HCT116 (cell line): ENCODE measurements around the gene CUBN. TPM values are rescaled to one million over a fixed set of nuclear protein-coding genes. Genes with fewer than 3 reads are reported as not detected.

Experiments
- ATAC-seq: fragments of 200-7000 bp; cut with Tn5 transposase; 2 replicates; pipeline ENCODE4 v1.9.1; 2020; ENCODE audit warnings: mild to moderate bottlenecking, moderate library complexity
- BruUV-seq: library from RNA; stranded (reverse); fragments of 400-500 nt; replicated peaks from 2 replicates; lab custom pipeline; 2021; lab: Mats Ljungman, UMichigan
- CTCF ChIA-PET: fragments of 300-600 bp; sonication (Branson Sonifier 250); formaldehyde crosslinking; loops from one replicate; lab custom pipeline; 2021; ENCODE audit warnings: antibody characterized with exemption; lab: Charles Lee
- POLR2A ChIA-PET: fragments of 300-600, 350-600 bp; sonication (Branson Sonifier 250); formaldehyde crosslinking; loops from one replicate; lab custom pipeline; 2021; ENCODE audit warnings: antibody characterized with exemption; lab: Charles Lee
- RAD21 ChIA-PET, 2 experiments: fragments of 300-600 bp; sonication (Branson Sonifier 250); formaldehyde crosslinking; loops; one replicate each; lab custom pipeline; 2023; ENCODE audit warnings: low total read pairs in 2 of 2; ENCODE audit not compliant: uncharacterized antibody in 2 of 2, unreplicated experiment in 2 of 2, low non-redundant PET in 1 of 2; lab: Charles Lee
- DNase-seq: peaks from one replicate; pipeline ENCODE4 v3.0.0-alpha.2; 2010; ENCODE audit warnings: low read depth, low spot score
- H2AFZ ChIP-seq: fragments of 200-600 bp; shearing (Covaris generic), sonication (generic); 2 replicates; pipeline ENCODE4 v1.6.1; 2017; ENCODE audit warnings: low read depth, mixed run types, mixed read lengths, antibody characterized with exemption, low read length; ENCODE audit not compliant: poor library complexity, severe bottlenecking
- H3K27ac ChIP-seq: 2 replicates; pipeline ENCODE4 v1.5.1; 2012; ENCODE audit warnings: low read depth, low read length
- H3K27me3 ChIP-seq: fragments of 200-600 bp; sonication (generic); 2 replicates; pipeline ENCODE4 v1.6.1; 2016; ENCODE audit warnings: mixed run types, low read length, mixed read lengths; ENCODE audit not compliant: insufficient read depth
- H3K36me3 ChIP-seq, 2 experiments: fragments of 200-500 bp in 1 of 2; fragments of 200-600 bp in 1 of 2; sonication (Bioruptor generic) in 1 of 2; sonication (generic) in 1 of 2; 2 replicates each; pipeline versions ENCODE4 v1.5.1 to v1.6.1; 2014 to 2016; ENCODE audit warnings: low read length in 2 of 2, inconsistent platforms in 1 of 2, mixed read lengths in 1 of 2, mixed run types in 1 of 2; ENCODE audit not compliant: insufficient read depth in 2 of 2, control insufficient read depth in 1 of 2
- H3K4me1 ChIP-seq, 2 experiments: fragments of 200-600 bp in 1 of 2; sonication (generic) in 1 of 2; 2 replicates each; pipeline versions ENCODE4 v1.5.1 to v1.6.1; 2012 to 2017; ENCODE audit warnings: low read length in 2 of 2, inconsistent platforms in 1 of 2, mild to moderate bottlenecking in 1 of 2, mixed read lengths in 1 of 2, mixed run types in 1 of 2, moderate library complexity in 1 of 2; ENCODE audit not compliant: insufficient read depth in 2 of 2, control insufficient read depth in 1 of 2
- H3K4me2 ChIP-seq: fragments of 200-600 bp; sonication (generic); 2 replicates; pipeline ENCODE4 v1.6.1; 2017; ENCODE audit warnings: mixed run types, low read length, mixed read lengths
- H3K4me3 ChIP-seq, 2 experiments: fragments of 200-600 bp in 1 of 2; sonication (generic) in 1 of 2; replicated peaks in 1 of 2; 2 replicates each; pipeline ENCODE4 v1.5.1; 2011 to 2016; ENCODE audit warnings: low read length in 2 of 2, control low read depth in 1 of 2, low read depth in 1 of 2, mild to moderate bottlenecking in 1 of 2, mixed read lengths in 1 of 2, mixed run types in 1 of 2
- H3K79me2 ChIP-seq: fragments of 200-600 bp; sonication (generic); 2 replicates; pipeline ENCODE4 v1.6.1; 2017; ENCODE audit warnings: mild to moderate bottlenecking, mixed run types, low read length, moderate library complexity, mixed read lengths; ENCODE audit not compliant: insufficient read depth
- H3K9ac ChIP-seq: fragments of 200-600 bp; sonication (generic); 2 replicates; pipeline ENCODE4 v1.6.1; 2016; ENCODE audit warnings: low read length, mixed read lengths
- H3K9me2 ChIP-seq: fragments of 200-600 bp; sonication (generic), shearing (Covaris generic); 2 replicates; pipeline ENCODE4 v1.6.1; 2017; ENCODE audit warnings: mixed run types, mild to moderate bottlenecking, moderate library complexity; ENCODE audit not compliant: insufficient read depth
- H3K9me3 ChIP-seq, 2 experiments: fragments of 200-500 bp in 1 of 2; fragments of 200-600 bp in 1 of 2; sonication (Bioruptor generic) in 1 of 2; sonication (generic) in 1 of 2; 2 replicates each; pipeline ENCODE4 v1.6.1; 2014 to 2017; ENCODE audit warnings: low read length in 2 of 2, mixed read lengths in 2 of 2, inconsistent platforms in 1 of 2, low read depth in 1 of 2, mild to moderate bottlenecking in 1 of 2, mixed run types in 1 of 2, moderate library complexity in 1 of 2; ENCODE audit not compliant: control insufficient read depth in 1 of 2, insufficient read depth in 1 of 2
- H4K20me1 ChIP-seq: fragments of 200-600 bp; sonication (generic), shearing (Covaris generic); 2 replicates; pipeline ENCODE4 v1.6.1; 2017; ENCODE audit warnings: mixed run types, mild to moderate bottlenecking, moderate library complexity; ENCODE audit not compliant: insufficient read depth
- CBX3 ChIP-seq: IDR thresholded peaks from 2 replicates; pipeline ENCODE4 v1.6.1; 2012; ENCODE audit warnings: low read depth
- CEBPB ChIP-seq: IDR thresholded peaks from 2 replicates; pipeline ENCODE4 v1.6.1; 2012; ENCODE audit warnings: low read depth
- EGR1 ChIP-seq: IDR thresholded peaks from 2 replicates; pipeline ENCODE4 v1.6.1; 2012; ENCODE audit warnings: low read depth
- EZH2phosphoT487 ChIP-seq: fragments of 200-600 bp; IDR thresholded peaks from 2 replicates; pipeline ENCODE4 v1.6.1; 2018; ENCODE audit warnings: antibody characterized with exemption, borderline replicate concordance
- JUND ChIP-seq: IDR thresholded peaks from 2 replicates; pipeline ENCODE4 v1.6.1; 2012
- MAX ChIP-seq: IDR thresholded peaks from 2 replicates; pipeline ENCODE4 v1.6.1; 2012
- POLR2A ChIP-seq: IDR thresholded peaks from 2 replicates; pipeline ENCODE4 v1.7.0; 2011; ENCODE audit warnings: borderline replicate concordance; ENCODE audit not compliant: insufficient read depth, insufficient read length; ENCODE audit errors: extremely low read depth
- POLR2AphosphoS5 ChIP-seq: IDR thresholded peaks from 2 replicates; pipeline ENCODE4 v1.6.1; 2011; ENCODE audit warnings: mild to moderate bottlenecking, low read depth, low read length, moderate library complexity
- REST ChIP-seq: IDR thresholded peaks from 2 replicates; pipeline ENCODE4 v1.6.1; 2012; ENCODE audit warnings: low read depth
- SIN3A ChIP-seq: IDR thresholded peaks from 2 replicates; pipeline ENCODE4 v1.6.1; 2012; ENCODE audit warnings: low read depth
- SRF ChIP-seq: IDR thresholded peaks from 2 replicates; pipeline ENCODE4 v1.6.1; 2012; ENCODE audit warnings: low read depth
- TCF7L2 ChIP-seq: IDR thresholded peaks from 2 replicates; pipeline ENCODE4 v1.7.0; 2011; ENCODE audit warnings: borderline replicate concordance, inconsistent platforms; ENCODE audit not compliant: insufficient read depth, insufficient read length; ENCODE audit errors: extremely low read depth
- YY1 ChIP-seq: IDR thresholded peaks from 2 replicates; pipeline ENCODE4 v1.6.1; 2011; ENCODE audit warnings: low read length, low read depth, moderate library complexity, mild to moderate bottlenecking; ENCODE audit not compliant: insufficient replicate concordance; ENCODE audit errors: extremely low read depth
- ZBTB33 ChIP-seq: IDR thresholded peaks from 2 replicates; pipeline ENCODE4 v1.6.1; 2011; ENCODE audit warnings: mild to moderate bottlenecking, low read length, moderate library complexity; ENCODE audit not compliant: insufficient replicate concordance; ENCODE audit errors: extremely low read depth
- intact Hi-C: fragments of 100-400 bp; cut with micrococcal nuclease; formaldehyde crosslinking; loops from 2 replicates; pipeline ENCODE4 v1.10.0; 2022
- total RNA-seq: library from RNA; stranded (reverse); gene quantifications from one replicate; pipeline ENCODE4 v1.2.1, GENCODE V29; 2021; ENCODE audit not compliant: unreplicated experiment

Gene CUBN
- total RNA-seq, 1 experiment from 2014 or later, result 1.2 TPM

GRCh38 chr10:17067376-17068264 is 62.0 kb downstream of the CUBN start:
- CTCF ChIA-PET, result no interaction called here
- no peak overlapping the region for H3K4me2 ChIP-seq
- no peaks in the 10 kb centered on the region for H3K27me3 ChIP-seq
- no peak overlapping the region for H3K27ac ChIP-seq
- no peaks in the 10 kb centered on the region for H3K36me3 ChIP-seq
- H3K9me2 ChIP-seq, result no peaks in the 10 kb centered on the region
- H3K79me2 ChIP-seq, result no peaks in the 10 kb centered on the region
- no peak overlapping the region for H3K9ac ChIP-seq
- ATAC-seq, result no peak
- TF ChIP-seq SIN3A (no peak), REST (no peak), CBX3 (no peak)
- no peaks in the 10 kb centered on the region for H3K9me3 ChIP-seq
- no peak overlapping the region for H3K4me3 ChIP-seq
- no peaks in the 10 kb centered on the region for H4K20me1 ChIP-seq
- POLR2A ChIA-PET, result no interaction called here
- H3K4me1 ChIP-seq, result peaks cover 17 to 24% of the 10 kb centered on the region in 2 experiments
- BruUV-seq, result no TSS peak
- intact Hi-C loops, result loop anchor here (10.0 kb wide), 1 partner anchor 167 kb away; no protein-coding TSS in a partner anchor
- no peak for DNase-seq
- peak overlapping the region; percentile 62 for H2AFZ ChIP-seq
- RAD21 ChIA-PET, result no interaction called here

GRCh38 chr10:17066807-17067206 is 62.8 kb downstream of the CUBN start:
- RAD21 ChIA-PET, result no interaction called here
- no peak for TF ChIP-seq EGR1
- TF ChIP-seq JUND, result no peak
- no peak for TF ChIP-seq POLR2A
- TF ChIP-seq SRF, result no peak
- no peak for TF ChIP-seq CBX3
- no peak for TF ChIP-seq EZH2phosphoT487
- TF ChIP-seq ZBTB33, result no peak
- no peak for TF ChIP-seq CEBPB
- no peak for TF ChIP-seq TCF7L2
- TF ChIP-seq YY1, result no peak
- no peak for TF ChIP-seq MAX
- TF ChIP-seq POLR2AphosphoS5, result no peak

More at GRCh38 chr10:17066807-17067206, 62.8 kb downstream of the CUBN start:
- H3K27me3 ChIP-seq, result no peaks in the 10 kb centered on the region
- H3K27ac ChIP-seq, result no peak overlapping the region
- H3K79me2 ChIP-seq, result no peaks in the 10 kb centered on the region
- H3K9me2 ChIP-seq, result no peaks in the 10 kb centered on the region
- no TSS peak for BruUV-seq
- peaks cover 25 to 32% of the 10 kb centered on the region in 2 experiments for H3K4me1 ChIP-seq
- H3K4me3 ChIP-seq, result no peak overlapping the region
- H4K20me1 ChIP-seq, result no peaks in the 10 kb centered on the region
- no peaks in the 10 kb centered on the region for H3K36me3 ChIP-seq
- intact Hi-C loops, result loop anchor here (10.0 kb wide), 1 partner anchor 168 kb away; no protein-coding TSS in a partner anchor
- DNase-seq (no peak), ATAC-seq (no peak)
- ChIA-PET POLR2A (no interaction called here), CTCF (no interaction called here)
- H2AFZ ChIP-seq, result no peak overlapping the region
- no peak overlapping the region for H3K4me2 ChIP-seq
- H3K9me3 ChIP-seq, result no peaks in the 10 kb centered on the region
- H3K9ac ChIP-seq, result no peak overlapping the region
